Stimulated activated naive CD4-positive, alpha-beta T cell (primary cell): Measurements from ENCODE around the gene CC2D1B.
"Not testable (repeated sequence)": the region's sequence is repeated elsewhere in the genome, so short reads cannot be mapped to it uniquely, and the experiment has no call there.

Experiments used
- DNase-seq, 6 experiments: peaks; one replicate each; lab custom pipeline; 2025; lab: John Stamatoyannopoulos, UW

CC2D1B gene, protein sequence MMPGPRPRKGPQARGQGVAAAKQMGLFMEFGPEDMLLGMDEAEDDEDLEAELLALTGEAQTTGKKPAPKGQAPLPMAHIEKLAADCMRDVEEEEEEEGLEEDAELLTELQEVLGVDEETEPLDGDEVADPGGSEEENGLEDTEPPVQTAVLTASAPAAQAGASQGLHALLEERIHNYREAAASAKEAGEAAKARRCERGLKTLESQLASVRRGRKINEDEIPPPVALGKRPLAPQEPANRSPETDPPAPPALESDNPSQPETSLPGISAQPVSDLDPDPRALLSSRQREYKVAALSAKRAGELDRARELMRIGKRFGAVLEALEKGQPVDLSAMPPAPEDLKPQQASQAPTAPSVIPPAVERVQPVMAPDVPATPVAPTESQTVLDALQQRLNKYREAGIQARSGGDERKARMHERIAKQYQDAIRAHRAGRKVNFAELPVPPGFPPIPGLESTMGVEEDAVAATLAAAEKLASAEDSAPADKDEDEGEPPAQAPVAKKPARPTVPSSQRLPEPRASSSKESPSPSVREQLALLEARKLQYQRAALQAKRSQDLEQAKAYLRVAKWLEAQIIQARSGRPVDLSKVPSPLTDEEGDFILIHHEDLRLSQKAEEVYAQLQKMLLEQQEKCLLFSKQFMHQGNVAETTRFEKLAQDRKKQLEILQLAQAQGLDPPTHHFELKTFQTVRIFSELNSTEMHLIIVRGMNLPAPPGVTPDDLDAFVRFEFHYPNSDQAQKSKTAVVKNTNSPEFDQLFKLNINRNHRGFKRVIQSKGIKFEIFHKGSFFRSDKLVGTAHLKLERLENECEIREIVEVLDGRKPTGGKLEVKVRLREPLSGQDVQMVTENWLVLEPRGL

GRCh38 chr1:52365746-52366516 lies at the start of gene CC2D1B:
Gene CC2D1B (minus strand): TSS chr1:52366205. CDS start chr1:52364620, 1,585 bp downstream.
- DNase-seq: peak; percentile 95 to 99 (median 99)

DNA sequence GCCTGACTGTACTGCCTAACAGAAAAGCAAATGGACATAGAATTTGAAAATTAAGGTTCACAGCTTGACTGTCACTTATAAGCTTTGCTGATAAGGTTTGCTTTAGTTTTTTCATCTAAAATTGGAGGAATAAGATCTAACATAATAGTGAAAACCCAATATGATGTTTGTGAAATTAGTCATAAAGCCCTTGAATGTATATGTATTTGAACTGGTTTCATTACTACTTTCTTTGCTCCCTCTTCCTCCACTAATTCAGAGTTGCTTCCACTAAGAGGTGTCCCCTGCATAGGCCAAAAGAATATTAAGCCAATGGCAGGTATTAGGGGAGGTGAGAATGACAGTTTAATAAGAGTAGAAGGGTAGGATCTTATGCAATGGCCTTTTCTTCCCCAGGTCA lies 48.9 kb upstream of the CC2D1B start:
- no peak for DNase-seq

DNA sequence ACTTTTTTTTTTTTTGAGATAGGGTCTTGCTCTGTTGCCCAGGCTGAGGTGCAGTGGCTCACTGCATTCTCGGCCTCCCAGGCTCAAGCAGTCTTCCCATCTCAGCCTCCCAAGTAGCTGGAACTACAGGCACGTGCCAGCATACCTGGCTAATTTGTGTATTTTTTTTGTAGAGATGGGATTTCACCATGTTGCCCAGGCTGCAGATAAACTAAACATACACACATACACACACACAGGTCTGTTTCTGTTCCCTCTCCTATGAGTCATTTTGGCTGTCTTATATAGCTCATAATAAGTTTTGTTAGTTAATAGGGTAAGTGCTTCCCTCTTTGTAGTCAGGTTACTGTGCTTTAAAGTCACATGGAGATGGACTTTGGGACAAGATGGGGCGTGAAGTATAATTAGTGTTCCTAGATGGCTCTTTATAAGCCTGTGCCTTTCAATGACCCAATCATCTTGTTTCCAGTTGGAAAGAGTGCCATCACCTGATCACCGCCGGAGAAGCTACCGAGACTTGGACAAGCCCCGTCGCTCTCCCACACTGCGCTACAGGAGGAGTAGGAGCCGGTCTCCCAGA lies 47.5 kb upstream of the CC2D1B start:
- no peak for DNase-seq

DNA sequence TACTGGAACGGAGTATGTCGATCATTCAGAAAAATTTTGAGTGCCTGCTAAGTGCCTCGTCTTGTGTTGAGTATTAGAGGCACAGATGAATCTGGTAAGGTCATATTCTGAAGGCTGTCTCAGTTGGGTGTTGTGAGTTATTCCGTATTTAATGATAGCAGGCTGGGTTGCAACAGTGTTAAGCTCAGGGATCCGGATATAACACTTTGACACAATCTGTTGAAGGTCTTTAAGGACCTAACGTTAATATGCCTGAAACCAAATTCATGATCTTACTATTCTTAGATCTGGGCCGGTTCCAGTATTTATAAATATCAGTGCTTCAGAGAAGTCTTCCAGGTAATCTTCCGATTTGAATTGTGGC lies 39.0 kb upstream of the CC2D1B start:
- no peak for DNase-seq

DNA sequence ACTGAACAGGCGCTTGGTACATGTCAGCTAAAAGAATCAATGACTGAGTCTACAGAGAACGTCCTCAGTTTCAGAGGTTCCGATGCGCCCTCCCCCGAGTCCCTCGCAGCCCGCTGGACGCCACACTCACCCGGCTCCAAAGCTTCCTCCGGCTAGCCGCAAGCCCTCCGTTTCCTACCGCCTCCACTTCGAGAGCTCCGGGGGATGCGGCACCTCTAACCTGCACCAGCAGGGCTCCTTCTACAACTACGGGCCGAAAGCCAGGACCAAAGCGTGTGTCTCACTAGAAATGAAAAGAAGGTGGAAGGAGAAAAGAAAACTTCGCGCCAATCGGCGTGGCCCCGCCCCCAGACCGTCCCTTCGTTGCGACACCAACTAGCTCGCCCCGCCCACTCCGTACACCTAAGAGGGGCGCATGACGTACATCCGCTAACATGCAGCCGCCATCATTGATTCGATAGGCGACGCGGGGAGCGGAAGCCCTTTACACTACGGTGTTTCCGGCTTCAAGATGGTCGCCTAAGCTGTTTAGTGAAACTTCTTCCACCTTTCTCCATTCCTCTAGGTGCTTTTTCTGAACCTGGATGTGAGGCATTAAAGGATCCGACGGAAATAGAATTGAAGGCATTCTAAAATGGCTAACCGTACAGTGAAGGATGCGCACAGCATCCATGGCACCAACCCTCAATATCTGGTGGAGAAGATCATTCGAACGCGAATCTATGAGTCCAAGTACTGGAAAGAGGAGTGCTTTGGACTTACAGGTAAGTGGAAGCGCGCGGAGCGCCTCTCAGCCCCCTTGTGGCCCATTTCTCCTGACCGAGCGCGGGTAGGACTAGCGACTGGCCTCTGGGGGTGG lies 38.3 kb upstream of the CC2D1B start, which contains the start of the genes ORC1 and PRPF38A:
ORC1 (minus strand) TSS at position 308 of the 859 bp plus-strand sequence. CDS start 2,200 bp downstream, outside the sequence.
PRPF38A (plus strand) TSS at position 487 of the 859 bp plus-strand sequence; CDS start at position 635, 148 bp downstream.
- DNase-seq: peak; percentile 92 to 97 (median 96)

DNA sequence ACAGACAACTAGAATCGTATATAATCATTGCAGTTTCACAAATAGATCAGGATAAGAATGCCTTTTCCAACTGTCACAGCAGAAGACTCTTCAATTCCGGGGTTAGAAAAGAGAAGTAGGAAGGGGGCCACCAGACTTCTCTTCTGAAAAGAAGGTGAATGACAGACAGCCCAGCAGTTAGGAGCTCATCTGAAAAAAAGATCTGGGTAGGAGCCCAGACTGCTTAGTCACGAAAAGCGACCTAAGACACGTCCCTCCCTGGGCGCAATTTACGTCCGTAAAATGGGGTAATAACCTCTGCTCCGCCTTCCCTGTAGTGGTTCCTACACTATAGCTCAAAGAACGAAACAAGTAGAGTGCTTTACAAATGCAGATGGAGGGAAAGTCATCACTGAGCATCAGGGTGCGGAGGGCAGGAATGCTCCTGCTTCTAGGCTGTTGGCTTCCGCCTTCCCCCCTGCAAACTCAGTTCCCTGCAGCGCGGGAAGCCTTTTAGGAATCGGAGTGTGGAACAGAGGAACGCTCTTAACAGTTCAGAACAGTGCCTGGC lies 37.6 kb upstream of the CC2D1B start:
- peak in 5 of 6 experiments; percentile 10 to 61 (median 37) for DNase-seq

GRCh38 chr1:52402860-52403240 lies 36.8 kb upstream of the CC2D1B start:
- no peak for DNase-seq

DNA sequence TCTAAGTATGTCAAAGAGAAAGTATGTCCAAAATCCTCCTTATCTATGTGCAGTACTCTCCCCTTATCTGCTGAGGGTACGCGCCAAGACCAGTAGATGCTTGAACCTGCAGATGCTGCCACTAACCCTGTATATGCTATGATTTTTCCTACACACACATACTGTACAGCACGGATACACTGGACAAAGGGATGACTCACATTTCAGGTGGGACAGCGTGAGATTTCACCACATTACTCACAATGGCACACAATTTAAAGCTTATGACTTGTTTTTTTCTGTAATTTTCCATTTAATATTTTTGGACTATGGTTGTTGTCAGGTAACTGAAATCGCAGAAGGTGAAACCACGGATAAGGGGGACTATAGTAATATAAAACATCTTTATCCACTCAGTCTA lies 34.1 kb upstream of the CC2D1B start:
- no peak for DNase-seq

DNA sequence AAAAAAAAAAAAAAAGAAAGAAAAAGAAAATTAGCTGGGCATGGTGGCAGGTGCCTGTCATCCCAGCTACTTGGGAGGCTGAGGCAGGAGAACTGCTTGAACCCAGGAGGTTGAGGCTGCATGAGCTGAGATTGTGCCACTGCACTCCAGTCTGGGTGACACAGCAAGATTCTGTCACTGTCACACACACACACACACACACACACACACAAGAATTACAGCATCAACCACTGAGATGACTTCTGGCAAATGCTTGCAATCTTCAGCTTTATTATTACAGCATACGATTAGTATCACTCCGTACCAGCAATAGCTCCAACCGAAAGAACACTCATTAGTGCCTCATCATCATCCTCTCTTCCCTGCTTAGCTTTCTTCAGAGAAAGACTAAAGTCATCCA lies 33.6 kb upstream of the CC2D1B start:
- DNase-seq: no peak

DNA sequence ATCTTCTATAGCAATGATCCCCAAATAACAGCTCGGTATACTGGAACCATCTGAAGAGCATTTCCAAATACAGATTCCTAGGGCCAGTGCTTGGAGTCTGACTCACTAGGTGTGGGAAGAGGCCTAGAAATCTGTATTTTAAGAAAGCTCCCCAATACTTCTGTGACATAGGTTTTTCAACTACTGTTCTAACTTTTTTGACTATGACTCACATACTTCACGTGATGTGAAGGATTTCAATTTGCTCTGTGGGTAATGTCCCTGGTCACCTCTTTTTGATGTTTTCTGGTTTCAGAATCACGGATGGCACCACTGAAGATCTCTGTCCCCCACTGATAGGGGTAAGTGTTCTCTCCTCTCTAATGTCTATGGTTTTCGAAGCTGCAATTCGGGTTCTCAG lies 27.2 kb upstream of the CC2D1B start:
- no peak for DNase-seq

- DNase-seq: no peak
Measured at GRCh38 chr1:52386458-52386857, 20.5 kb upstream of the CC2D1B start.

DNA sequence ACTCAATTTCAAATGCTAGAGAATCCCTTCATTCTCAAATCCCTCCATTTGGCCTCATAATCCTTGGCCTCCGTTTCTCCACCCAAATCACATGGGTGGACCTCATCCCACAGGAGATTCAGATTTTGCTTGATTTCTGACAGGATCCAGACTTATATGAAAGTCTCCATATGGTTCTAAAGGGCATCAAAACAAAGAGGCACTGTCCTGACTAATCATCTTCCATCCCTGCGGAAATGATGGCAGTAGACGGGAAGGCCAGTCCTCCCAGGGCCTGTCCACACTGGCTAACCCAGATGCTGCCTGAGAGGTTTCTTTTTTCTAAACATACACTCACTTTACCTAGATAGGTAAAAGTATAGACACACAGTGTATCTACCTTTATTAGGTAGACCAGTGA lies 19.4 kb upstream of the CC2D1B start:
- no peak for DNase-seq

GRCh38 chr1:52369851-52370250 lies 3.8 kb upstream of the CC2D1B start:
- DNase-seq: not testable (repeated sequence)

GRCh38 chr1:52368383-52369172 lies 2.6 kb upstream of the CC2D1B start:
- DNase-seq: peak; percentile 37 to 65 (median 56)

DNA sequence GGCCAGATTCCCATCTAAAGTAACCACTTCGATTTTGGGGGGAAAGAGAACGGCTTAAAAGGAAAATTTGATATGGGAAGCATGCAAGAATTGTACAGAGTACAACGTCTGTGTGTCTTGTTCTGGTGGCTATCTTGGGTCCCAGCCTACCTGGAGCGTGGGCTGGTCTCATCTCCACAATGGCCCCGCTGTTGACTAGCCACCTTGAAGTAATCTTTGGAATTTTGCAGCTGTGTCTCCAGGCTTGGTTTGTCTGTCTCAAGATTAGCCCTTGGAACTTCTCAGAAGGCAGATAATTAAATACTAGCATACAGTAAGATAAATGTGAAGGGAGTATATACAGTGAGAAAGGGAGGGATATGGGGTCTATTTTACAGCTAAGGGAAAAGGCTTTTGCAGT lies 1.3 kb upstream of the CC2D1B start:
- DNase-seq: no peak

GRCh38 chr1:52366517-52366827 lies 467 bp upstream of the CC2D1B start:
- no peak for DNase-seq

DNA sequence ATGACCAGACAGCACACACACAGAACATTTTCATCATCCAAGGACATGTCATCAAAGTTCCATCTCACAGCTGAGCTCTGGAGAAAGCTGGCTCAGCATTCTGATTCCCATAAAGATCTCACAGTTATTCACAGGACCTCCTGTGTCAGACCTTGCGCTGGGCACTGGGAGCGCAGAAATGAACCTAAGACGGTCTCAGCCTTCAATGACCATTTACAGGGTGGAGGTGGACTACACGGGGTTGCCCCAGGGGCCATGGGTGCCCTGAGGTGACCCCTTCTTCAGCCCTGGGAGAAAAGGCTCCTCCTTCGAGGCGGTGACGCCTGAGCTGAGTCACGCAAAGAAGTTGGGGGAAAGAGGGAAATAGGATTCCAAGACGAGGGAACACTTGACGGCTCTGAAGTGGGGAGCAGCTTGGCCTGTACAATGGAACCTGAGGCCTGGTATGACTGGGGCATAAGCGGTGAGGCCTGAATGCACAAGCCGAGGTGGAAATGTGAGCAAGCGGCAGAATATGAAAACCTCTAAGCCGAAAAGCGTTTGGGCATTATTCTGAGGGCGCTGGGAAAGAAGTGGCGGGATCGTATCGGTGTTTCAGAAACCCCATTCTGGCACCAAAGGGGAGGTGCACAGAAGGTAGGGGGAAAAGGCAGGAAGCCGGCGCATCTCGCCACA lies 797 bp downstream of the CC2D1B start:
- DNase-seq: no peak

DNA sequence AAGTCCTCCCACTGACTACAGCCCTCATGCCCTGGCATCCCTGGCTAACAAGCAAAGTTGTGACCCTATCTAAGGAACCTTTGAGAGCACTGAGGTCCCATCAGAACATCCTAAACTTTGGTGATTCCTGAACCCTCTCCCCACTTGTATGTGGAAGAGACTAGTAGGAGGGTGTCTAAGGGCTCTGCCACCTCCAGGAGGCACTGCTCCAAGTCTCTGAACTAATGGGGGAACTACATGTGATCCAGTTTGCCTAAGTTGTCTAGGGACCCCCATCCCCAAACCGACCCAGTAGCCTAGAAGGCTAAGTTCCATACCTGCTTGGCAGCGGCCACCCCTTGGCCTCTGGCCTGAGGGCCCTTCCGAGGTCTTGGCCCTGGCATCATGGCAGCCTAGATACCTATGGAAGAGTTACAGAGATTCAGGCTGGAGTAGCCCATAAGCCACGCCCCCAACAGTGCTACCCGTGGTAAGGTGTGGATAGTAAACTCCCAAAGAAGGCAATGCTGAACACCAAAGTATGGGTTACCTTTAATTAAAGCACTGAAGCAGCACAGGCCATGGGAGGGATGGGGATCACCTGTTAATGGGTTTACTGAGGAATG lies 1.7 kb downstream of the CC2D1B start:
- DNase-seq: peak in 1 of 6 experiments; percentile 5

DNA sequence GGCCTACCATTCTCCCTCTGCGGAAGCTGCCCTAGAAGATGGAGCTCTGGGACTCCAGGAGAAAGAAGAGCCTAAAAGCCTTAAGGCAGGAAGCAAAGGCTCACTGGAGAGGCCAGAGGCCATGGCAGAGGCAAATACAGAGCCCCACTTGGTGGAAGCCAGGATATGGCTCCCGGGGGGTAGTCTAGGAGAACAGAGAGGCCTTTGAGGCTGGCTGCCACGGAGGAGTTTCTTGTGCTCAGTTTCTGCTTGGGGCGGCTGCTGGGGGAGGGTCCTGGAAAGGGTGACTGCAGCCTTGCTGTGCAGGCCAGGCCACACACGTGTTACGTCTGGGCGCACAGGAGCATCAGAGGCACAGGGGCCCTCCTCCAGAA lies 5.4 kb downstream of the CC2D1B start:
- DNase-seq: no peak
